HepG2 (cell line): ENCODE measurements around the gene SLC9A1. TPM values are rescaled to one million over a fixed set of nuclear protein-coding genes. Genes with fewer than 3 reads are reported as not detected.

Experiments used
- BORCS8-MEF2B ChIP-seq: sonication (generic); formaldehyde crosslinking; IDR thresholded peaks from 2 replicates; pipeline ENCODE4 v1.8.0; 2022; ENCODE audit warnings: mild to moderate bottlenecking, missing genetic modification reagents
- CEBPB ChIP-seq: IDR thresholded peaks from 2 replicates; pipeline ENCODE4 v1.6.1; 2011; ENCODE audit warnings: low read depth, low read length, improper control_type of control experiment, borderline replicate concordance
- ETV5 ChIP-seq: IDR thresholded peaks from 2 replicates; pipeline ENCODE4 v1.6.1; 2018; ENCODE audit warnings: missing biosample characterization, missing genetic modification reagents, inconsistent platforms, borderline replicate concordance
- GATAD2A ChIP-seq: IDR thresholded peaks from 2 replicates; pipeline ENCODE4 v1.6.1; 2016
- HMG20B ChIP-seq: conservative IDR thresholded peaks from 2 replicates; pipeline ENCODE4 v1.6.1; 2016; ENCODE audit warnings: missing genetic modification reagents, missing compliant biosample characterization
- KDM2A ChIP-seq: sonication (generic); formaldehyde crosslinking; IDR thresholded peaks from 2 replicates; pipeline ENCODE4 v1.4.0; 2020; ENCODE audit warnings: low read depth, missing genetic modification reagents, borderline replicate concordance
- MTF1 ChIP-seq: sonication (generic); formaldehyde crosslinking; IDR thresholded peaks from 2 replicates; pipeline ENCODE4 v1.5.0; 2020; ENCODE audit warnings: missing genetic modification reagents
- NKX3-1 ChIP-seq: sonication (generic); formaldehyde crosslinking; IDR thresholded peaks from 2 replicates; pipeline ENCODE4 v1.5.0; 2020; ENCODE audit warnings: missing genetic modification reagents
- SATB2 ChIP-seq: sonication (generic); formaldehyde crosslinking; IDR thresholded peaks from 2 replicates; pipeline ENCODE4 v1.5.0; 2020; ENCODE audit warnings: missing genetic modification reagents
- TFDP2 ChIP-seq: sonication (generic); formaldehyde crosslinking; IDR thresholded peaks from 2 replicates; pipeline ENCODE4 v1.4.0; 2020; ENCODE audit warnings: missing genetic modification reagents
- ZBTB21 ChIP-seq: sonication (generic); formaldehyde crosslinking; IDR thresholded peaks from 2 replicates; pipeline ENCODE4 v1.4.0; 2020; ENCODE audit warnings: missing genetic modification reagents
- ZNF670 ChIP-seq: sonication (generic); formaldehyde crosslinking; IDR thresholded peaks from 2 replicates; pipeline ENCODE4 v1.8.0; 2022; ENCODE audit warnings: mild to moderate bottlenecking, missing genetic modification reagents, borderline replicate concordance
- polyA plus RNA-seq, 8 experiments: library from polyadenylated mRNA; depleted of rRNA in 3 of 8; stranded (reverse) in 7 of 8; unstranded in 1 of 8; fragments of >200 nt; fragmentation: Illumina TruSeq in 4 of 8; extraction: Trizol in 4 of 8; gene quantifications; 2 replicates each; pipeline versions ENCODE4 v1.2.1 to v1.2.3, GENCODE V29; 2011 to 2016; ENCODE audit warnings: low read depth in 4 of 8, missing spikeins in 1 of 8, mixed read lengths in 1 of 8; ENCODE audit not compliant: insufficient read depth in 1 of 8
- total RNA-seq, 5 experiments: library from RNA; depleted of rRNA; stranded (reverse); fragments of >200 nt; fragmentation: Illumina TruSeq; extraction: Trizol; gene quantifications; 2 replicates each; pipeline ENCODE4 v1.2.3, GENCODE V29; 2016; ENCODE audit warnings: low read depth in 1 of 5
- TF ChIP-seq, protein P1 (sequence below): sonication (generic); formaldehyde crosslinking; IDR thresholded peaks from 2 replicates; pipeline ENCODE4 v1.5.1; 2020; ENCODE audit warnings: mild to moderate bottlenecking, missing genetic modification reagents, moderate library complexity
- TF ChIP-seq, protein P2 (sequence below): sonication (generic); formaldehyde crosslinking; IDR thresholded peaks from 2 replicates; pipeline ENCODE4 v1.4.0; 2020; ENCODE audit warnings: missing genetic modification reagents, borderline replicate concordance
- TF ChIP-seq, protein P3 (sequence below): IDR thresholded peaks from 2 replicates; pipeline ENCODE4 v1.6.1; 2016
- TF ChIP-seq, protein P4 (sequence below), 2 experiments: fragments of 450-650 bp in 1 of 2; sonication (generic) in 1 of 2; formaldehyde crosslinking; IDR thresholded peaks; 2 replicates each; pipeline versions ENCODE4 v1.5.0 to v1.8.0; 2020 to 2022; ENCODE audit warnings: mild to moderate bottlenecking in 1 of 2, missing genetic modification reagents in 1 of 2

SLC9A1 gene
- total and polyA plus RNA-seq, 2 of the 13 experiments (the other 11 are each of a cell fraction or from before 2014, with no cell fraction given): 1.4 to 2.9 TPM

DNA sequence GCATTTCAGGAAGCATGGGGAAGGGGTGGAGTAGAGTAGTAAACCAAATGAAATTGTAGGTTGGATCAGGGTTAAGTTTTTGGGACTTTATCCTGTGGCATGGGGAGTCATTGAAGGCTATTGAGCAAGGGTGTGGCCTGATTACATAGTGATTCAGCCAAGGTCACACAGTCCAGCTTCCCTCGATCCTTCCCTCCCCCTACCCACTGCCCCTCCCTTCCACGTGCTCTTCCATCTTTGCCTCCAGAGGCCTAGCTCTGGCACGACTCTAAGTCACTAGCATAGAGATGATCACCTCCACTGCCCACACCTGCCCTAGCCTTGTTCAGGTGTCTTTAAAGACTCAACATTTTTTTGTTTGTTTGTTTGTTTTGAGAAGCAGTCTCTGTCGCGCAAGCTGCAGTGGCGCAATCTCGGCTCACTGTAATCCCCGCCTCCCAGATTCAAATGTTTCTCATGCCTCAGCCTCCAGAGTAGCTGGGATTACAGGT lies 37.2 kb upstream of the SLC9A1 start (continued):
- TF ChIP-seq, protein P1, sequence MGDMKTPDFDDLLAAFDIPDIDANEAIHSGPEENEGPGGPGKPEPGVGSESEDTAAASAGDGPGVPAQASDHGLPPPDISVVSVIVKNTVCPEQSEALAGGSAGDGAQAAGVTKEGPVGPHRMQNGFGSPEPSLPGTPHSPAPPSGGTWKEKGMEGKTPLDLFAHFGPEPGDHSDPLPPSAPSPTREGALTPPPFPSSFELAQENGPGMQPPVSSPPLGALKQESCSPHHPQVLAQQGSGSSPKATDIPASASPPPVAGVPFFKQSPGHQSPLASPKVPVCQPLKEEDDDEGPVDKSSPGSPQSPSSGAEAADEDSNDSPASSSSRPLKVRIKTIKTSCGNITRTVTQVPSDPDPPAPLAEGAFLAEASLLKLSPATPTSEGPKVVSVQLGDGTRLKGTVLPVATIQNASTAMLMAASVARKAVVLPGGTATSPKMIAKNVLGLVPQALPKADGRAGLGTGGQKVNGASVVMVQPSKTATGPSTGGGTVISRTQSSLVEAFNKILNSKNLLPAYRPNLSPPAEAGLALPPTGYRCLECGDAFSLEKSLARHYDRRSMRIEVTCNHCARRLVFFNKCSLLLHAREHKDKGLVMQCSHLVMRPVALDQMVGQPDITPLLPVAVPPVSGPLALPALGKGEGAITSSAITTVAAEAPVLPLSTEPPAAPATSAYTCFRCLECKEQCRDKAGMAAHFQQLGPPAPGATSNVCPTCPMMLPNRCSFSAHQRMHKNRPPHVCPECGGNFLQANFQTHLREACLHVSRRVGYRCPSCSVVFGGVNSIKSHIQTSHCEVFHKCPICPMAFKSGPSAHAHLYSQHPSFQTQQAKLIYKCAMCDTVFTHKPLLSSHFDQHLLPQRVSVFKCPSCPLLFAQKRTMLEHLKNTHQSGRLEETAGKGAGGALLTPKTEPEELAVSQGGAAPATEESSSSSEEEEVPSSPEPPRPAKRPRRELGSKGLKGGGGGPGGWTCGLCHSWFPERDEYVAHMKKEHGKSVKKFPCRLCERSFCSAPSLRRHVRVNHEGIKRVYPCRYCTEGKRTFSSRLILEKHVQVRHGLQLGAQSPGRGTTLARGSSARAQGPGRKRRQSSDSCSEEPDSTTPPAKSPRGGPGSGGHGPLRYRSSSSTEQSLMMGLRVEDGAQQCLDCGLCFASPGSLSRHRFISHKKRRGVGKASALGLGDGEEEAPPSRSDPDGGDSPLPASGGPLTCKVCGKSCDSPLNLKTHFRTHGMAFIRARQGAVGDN (CRISPR knock-in tag): peak; percentile 29; the same call in 1 of the 2 replicates
- TF ChIP-seq ETV5 (CRISPR knock-in tag) (no peak), ZNF670 (0 out of 2 replicates have a peak, but pooled peaks have one; percentile 25), NKX3-1 (CRISPR knock-in tag) (no peak), GATAD2A (CRISPR knock-in tag) (peak; percentile 58), MTF1 (CRISPR knock-in tag) (no peak), BORCS8-MEF2B (peak; percentile 64), HMG20B (no peak), SATB2 (CRISPR knock-in tag) (no peak), KDM2A (CRISPR knock-in tag) (0 out of 2 replicates have a peak, but pooled peaks have one; percentile 15), CEBPB (peak; percentile 89), TFDP2 (peak; percentile 58), ZBTB21 (no peak)
- TF ChIP-seq, protein P2, sequence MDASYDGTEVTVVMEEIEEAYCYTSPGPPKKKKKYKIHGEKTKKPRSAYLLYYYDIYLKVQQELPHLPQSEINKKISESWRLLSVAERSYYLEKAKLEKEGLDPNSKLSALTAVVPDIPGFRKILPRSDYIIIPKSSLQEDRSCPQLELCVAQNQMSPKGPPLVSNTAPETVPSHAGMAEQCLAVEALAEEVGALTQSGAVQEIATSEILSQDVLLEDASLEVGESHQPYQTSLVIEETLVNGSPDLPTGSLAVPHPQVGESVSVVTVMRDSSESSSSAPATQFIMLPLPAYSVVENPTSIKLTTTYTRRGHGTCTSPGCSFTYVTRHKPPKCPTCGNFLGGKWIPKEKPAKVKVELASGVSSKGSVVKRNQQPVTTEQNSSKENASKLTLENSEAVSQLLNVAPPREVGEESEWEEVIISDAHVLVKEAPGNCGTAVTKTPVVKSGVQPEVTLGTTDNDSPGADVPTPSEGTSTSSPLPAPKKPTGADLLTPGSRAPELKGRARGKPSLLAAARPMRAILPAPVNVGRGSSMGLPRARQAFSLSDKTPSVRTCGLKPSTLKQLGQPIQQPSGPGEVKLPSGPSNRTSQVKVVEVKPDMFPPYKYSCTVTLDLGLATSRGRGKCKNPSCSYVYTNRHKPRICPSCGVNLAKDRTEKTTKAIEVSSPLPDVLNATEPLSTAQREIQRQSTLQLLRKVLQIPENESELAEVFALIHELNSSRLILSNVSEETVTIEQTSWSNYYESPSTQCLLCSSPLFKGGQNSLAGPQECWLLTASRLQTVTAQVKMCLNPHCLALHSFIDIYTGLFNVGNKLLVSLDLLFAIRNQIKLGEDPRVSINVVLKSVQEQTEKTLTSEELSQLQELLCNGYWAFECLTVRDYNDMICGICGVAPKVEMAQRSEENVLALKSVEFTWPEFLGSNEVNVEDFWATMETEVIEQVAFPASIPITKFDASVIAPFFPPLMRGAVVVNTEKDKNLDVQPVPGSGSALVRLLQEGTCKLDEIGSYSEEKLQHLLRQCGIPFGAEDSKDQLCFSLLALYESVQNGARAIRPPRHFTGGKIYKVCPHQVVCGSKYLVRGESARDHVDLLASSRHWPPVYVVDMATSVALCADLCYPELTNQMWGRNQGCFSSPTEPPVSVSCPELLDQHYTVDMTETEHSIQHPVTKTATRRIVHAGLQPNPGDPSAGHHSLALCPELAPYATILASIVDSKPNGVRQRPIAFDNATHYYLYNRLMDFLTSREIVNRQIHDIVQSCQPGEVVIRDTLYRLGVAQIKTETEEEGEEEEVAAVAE (CRISPR knock-in tag): 0 out of 2 replicates have a peak, but pooled peaks have one; percentile 26
- TF ChIP-seq, protein P3, sequence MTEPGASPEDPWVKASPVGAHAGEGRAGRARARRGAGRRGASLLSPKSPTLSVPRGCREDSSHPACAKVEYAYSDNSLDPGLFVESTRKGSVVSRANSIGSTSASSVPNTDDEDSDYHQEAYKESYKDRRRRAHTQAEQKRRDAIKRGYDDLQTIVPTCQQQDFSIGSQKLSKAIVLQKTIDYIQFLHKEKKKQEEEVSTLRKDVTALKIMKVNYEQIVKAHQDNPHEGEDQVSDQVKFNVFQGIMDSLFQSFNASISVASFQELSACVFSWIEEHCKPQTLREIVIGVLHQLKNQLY (CRISPR knock-in tag): peak; percentile 37; the same call in 1 of the 2 replicates
- TF ChIP-seq, protein P4, sequence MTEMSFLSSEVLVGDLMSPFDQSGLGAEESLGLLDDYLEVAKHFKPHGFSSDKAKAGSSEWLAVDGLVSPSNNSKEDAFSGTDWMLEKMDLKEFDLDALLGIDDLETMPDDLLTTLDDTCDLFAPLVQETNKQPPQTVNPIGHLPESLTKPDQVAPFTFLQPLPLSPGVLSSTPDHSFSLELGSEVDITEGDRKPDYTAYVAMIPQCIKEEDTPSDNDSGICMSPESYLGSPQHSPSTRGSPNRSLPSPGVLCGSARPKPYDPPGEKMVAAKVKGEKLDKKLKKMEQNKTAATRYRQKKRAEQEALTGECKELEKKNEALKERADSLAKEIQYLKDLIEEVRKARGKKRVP (CRISPR knock-in tag; IDR thresholded peaks at IDR 0.05): peak in 1 of 2 experiments; percentile 93; a peak in 2 of 4 replicates
